ENCODE measurements around the gene SPRN. TPM values are rescaled to one million over a fixed set of nuclear protein-coding genes. Genes with fewer than 3 reads are reported as not detected.
"Not testable (repeated sequence)": the region's sequence is repeated elsewhere in the genome, so short reads cannot be mapped to it uniquely, and the experiment has no call there.

SPRN gene
- total RNA-seq, 1 donor from 2014 or later: 0.89 TPM

- no peak for DNase-seq
Measured at GRCh38 chr10:133439517-133440461, 15.4 kb upstream of the SPRN start.

- DNase-seq: no peak
Measured at GRCh38 chr10:133438711-133439273, 14.4 kb upstream of the SPRN start.

GRCh38 chr10:133432789-133433188 is 8.4 kb upstream of the SPRN start:
- DNase-seq: not testable (repeated sequence)

- not testable (repeated sequence) for DNase-seq
Measured at GRCh38 chr10:133431888-133432613, 7.6 kb upstream of the SPRN start.

- not testable (repeated sequence) for DNase-seq
Measured at GRCh38 chr10:133429571-133429970, 5.1 kb upstream of the SPRN start.

GRCh38 chr10:133424102-133424501 is 323 bp downstream of the SPRN start:
- not testable (repeated sequence) for DNase-seq

- no peak for DNase-seq
Measured at GRCh38 chr10:133422807-133423771, 1.3 kb downstream of the SPRN start.

GRCh38 chr10:133422223-133422806 is 2.1 kb downstream of the SPRN start:
- DNase-seq: no peak

- no peak for DNase-seq
Measured at GRCh38 chr10:133421336-133422222, 2.8 kb downstream of the SPRN start.

GRCh38 chr10:133420579-133420978 is 3.8 kb downstream of the SPRN start:
- DNase-seq: no peak

GRCh38 chr10:133420028-133420427 is 4.4 kb downstream of the SPRN start:
- no peak for DNase-seq

GRCh38 chr10:133419211-133419950 is 5.0 kb downstream of the SPRN start:
- no peak for DNase-seq

- DNase-seq: no peak
Measured at GRCh38 chr10:133418289-133418993, 6.0 kb downstream of the SPRN start.

- no peak for DNase-seq
Measured at GRCh38 chr10:133415752-133416151, 8.7 kb downstream of the SPRN start.

GRCh38 chr10:133414401-133414800 is 10.0 kb downstream of the SPRN start:
- not testable (repeated sequence) for DNase-seq

GRCh38 chr10:133412381-133412711 is 12.1 kb downstream of the SPRN start:
- DNase-seq: no peak

GRCh38 chr10:133411523-133412380 is 12.7 kb downstream of the SPRN start:
- no peak for DNase-seq
